ENCODE data around the gene EPN2. TPM values are rescaled to one million over a fixed set of nuclear protein-coding genes. Genes with fewer than 3 reads are reported as not detected.
A peak's percentile ranks its signal among the peaks of the same experiment; 100 is the strongest.
"Not testable (repeated sequence)": the region's sequence is repeated elsewhere in the genome, so short reads cannot be mapped to it uniquely, and the experiment has no call there.

EPN2 gene
- 1 to 10 TPM; 6.0 to 7.2 TPM for total RNA-seq
- total RNA-seq, result 7.5 to 8.6 reads per million in 2 donors

DNA sequence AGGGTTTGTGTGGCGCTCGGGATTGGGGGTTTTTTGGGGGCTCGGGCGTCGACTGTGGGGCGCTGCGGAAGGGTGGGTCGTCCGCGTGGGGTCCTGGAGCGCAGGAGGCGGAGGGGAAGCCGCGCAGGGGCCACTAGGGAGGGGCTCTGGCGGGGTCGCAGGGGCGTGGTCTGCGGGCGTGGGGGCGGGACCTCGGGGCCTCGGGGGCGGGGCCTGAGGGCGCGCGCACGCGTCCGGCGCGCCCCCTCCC is at the start of gene EPN2:
Gene EPN2, plus strand, starts transcription at position 228 of the 250 bp plus-strand sequence. CDS start 45,754 bp downstream, outside the sequence.
- not testable (repeated sequence) for H3K36me3 Mint-ChIP-seq (ENCODE audit: low read depth); H3K27me3 Mint-ChIP-seq; H3K4me1 Mint-ChIP-seq; H3K9me3 ChIP-seq (ENCODE audit: control insufficient read depth, low read length, poor library complexity, severe bottlenecking); ATAC-seq
- Mint-ChIP-seq H3K4me3 (peak within 1 kb of the TSS; percentile 91), H3K27ac (peak within 1 kb of the TSS; percentile 16)
- DNase-seq, result peak; percentile 37 to 58 (median 54)

DNA sequence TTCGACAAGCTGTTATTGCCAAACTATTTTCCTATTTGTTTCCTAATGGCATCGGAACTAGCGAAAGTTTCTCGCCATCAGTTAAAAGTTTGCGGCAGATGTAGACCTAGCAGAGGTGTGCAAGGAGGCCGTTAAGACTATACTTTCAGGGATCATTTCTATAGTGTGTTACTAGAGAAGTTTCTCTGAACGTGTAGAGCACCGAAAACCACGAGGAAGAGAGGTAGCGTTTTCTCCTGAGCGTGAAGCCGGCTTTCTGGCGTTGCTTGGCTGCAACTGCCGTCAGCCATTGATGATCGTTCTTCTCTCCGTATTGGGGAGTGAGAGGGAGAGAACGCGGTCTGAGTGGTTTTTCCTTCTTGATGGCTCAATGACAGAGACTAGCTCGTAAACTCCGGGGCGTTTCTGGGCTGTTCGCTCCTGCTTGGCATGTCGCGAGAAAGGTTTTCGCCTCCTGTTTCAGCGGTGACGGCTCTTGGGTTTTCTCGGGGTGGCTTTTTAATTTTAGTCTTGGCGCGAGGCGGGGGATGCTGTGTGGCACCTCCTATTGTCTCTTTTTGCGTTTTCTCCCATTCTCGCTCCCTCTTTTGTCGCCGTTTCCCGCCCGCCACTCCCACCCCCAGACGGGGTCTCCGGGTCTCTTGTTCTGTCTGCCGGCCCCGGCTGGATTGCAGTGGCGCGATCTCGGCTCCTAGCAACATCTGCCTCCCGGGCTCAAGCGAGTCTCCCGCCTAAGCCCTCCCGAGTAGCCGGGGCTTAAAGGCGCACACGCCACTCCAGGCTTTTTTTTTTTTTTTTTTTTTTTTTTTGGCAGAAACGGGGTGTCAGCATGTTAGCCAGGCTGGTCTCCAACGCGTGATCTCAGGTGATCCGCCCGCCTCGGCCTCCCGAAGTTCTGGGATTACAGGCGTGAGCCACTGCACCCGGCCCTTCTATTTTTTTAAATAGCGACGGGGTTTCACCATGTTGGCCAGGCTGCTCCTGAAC is 49.0 kb upstream of the EPN2 start:
- not testable (repeated sequence) for H3K4me3 Mint-ChIP-seq; H3K4me1 Mint-ChIP-seq; H3K27me3 Mint-ChIP-seq; H3K27ac Mint-ChIP-seq; H3K9me3 ChIP-seq (ENCODE audit: control insufficient read depth, low read length, poor library complexity, severe bottlenecking); H3K36me3 Mint-ChIP-seq (ENCODE audit: low read depth)
- peak; percentile 66 for ATAC-seq
- peak in 1 of 3 donors; percentile 96 for DNase-seq

DNA sequence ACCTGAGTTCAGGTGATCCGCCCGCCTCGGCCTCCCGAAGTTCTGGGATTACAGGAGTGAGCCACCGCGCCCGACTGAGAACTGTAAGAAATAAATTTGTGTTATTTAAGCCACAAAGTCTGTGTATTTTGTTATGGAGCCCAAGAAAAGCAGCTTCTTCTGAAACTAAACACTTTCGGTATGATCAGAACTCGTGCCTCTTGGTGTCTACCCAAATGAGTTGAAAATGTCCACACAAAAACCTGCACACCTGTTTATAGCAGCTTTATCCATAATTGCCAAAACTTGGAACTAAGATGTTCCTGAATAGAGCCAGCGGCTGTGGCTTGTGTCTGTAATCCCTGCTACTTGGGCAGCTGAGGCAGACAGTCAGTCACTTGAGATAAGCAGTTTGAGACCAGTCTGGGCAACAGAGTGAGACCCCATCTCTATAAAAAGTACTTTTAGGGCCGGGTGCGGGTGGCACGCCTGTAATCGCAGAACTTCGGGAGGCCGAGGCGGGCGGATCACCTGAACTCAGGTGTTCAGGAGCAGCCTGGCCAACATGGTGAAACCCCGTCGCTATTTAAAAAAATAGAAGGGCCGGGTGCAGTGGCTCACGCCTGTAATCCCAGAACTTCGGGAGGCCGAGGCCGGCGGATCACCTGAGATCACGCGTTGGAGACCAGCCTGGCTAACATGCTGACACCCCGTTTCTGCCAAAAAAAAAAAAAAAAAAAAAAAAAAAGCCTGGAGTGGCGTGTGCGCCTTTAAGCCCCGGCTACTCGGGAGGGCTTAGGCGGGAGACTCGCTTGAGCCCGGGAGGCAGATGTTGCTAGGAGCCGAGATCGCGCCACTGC is 48.1 kb upstream of the EPN2 start:
- not testable (repeated sequence) for DNase-seq; H3K9me3 ChIP-seq (ENCODE audit: control insufficient read depth, low read length, poor library complexity, severe bottlenecking); H3K36me3 Mint-ChIP-seq (ENCODE audit: low read depth); H3K4me3 Mint-ChIP-seq; H3K4me1 Mint-ChIP-seq; H3K27me3 Mint-ChIP-seq
- ATAC-seq, result peak; percentile 71
- H3K27ac Mint-ChIP-seq, result peak overlapping the region; percentile 90

DNA sequence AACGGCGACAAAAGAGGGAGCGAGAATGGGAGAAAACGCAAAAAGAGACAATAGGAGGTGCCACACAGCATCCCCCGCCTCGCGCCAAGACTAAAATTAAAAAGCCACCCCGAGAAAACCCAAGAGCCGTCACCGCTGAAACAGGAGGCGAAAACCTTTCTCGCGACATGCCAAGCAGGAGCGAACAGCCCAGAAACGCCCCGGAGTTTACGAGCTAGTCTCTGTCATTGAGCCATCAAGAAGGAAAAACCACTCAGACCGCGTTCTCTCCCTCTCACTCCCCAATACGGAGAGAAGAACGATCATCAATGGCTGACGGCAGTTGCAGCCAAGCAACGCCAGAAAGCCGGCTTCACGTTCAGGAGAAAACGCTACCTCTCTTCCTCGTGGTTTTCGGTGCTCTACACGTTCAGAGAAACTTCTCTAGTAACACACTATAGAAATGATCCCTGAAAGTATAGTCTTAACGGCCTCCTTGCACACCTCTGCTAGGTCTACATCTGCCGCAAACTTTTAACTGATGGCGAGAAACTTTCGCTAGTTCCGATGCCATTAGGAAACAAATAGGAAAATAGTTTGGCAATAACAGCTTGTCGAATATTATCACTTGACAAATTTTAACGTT is 47.3 kb upstream of the EPN2 start:
- not testable (repeated sequence) for H3K36me3 Mint-ChIP-seq (ENCODE audit: low read depth); H3K27ac Mint-ChIP-seq; H3K9me3 ChIP-seq (ENCODE audit: control insufficient read depth, low read length, poor library complexity, severe bottlenecking); H3K4me3 Mint-ChIP-seq; H3K4me1 Mint-ChIP-seq; H3K27me3 Mint-ChIP-seq; DNase-seq
- ATAC-seq, result peak; percentile 14

DNA sequence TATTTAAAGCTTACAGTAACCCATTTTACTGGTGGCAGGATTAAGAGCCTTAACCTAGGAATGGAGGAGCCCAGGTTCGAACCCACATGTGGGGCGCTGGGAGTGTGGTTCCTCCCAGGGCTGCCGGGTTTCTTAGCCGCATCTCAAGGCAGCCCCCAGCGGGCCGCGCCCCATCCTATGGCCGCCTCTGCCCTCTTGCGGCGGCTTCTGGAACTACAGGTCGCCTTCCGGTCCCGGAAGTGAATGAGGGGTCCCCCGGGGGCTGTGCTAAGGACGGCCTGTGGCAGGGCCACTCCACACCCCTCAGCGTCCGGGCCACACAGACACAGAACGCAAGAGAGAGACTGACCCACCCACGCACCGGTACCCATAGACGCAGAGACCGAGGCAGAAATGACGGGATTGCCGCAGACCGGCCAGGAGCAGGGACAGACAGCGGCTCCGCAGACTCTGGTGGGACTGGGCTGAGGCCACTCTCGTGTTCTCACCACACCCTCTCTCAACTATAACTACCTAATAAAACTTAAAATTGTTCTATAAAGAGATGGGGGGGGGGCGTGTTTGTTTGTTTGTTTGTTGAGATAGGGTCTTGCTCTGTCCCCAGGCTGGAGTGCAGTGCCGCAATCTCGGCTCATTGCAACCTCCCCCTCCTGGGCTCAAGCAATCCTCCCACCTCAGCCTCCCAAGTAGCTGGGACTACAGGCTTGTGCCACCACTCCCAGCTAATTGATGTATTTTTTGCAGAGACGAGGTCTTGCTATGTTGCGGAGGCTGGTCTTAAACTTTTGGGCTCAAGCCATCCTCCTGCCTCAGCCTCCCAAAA is 40.6 kb upstream of the EPN2 start:
- H3K27me3 Mint-ChIP-seq; H3K4me1 Mint-ChIP-seq; H3K27ac Mint-ChIP-seq; H3K4me3 Mint-ChIP-seq; H3K9me3 ChIP-seq (ENCODE audit: control insufficient read depth, low read length, poor library complexity, severe bottlenecking); H3K36me3 Mint-ChIP-seq (ENCODE audit: low read depth): not testable (repeated sequence)
- DNase-seq (peak in 2 of 3 donors; percentile 4 to 7), ATAC-seq (peak; percentile 99)

DNA sequence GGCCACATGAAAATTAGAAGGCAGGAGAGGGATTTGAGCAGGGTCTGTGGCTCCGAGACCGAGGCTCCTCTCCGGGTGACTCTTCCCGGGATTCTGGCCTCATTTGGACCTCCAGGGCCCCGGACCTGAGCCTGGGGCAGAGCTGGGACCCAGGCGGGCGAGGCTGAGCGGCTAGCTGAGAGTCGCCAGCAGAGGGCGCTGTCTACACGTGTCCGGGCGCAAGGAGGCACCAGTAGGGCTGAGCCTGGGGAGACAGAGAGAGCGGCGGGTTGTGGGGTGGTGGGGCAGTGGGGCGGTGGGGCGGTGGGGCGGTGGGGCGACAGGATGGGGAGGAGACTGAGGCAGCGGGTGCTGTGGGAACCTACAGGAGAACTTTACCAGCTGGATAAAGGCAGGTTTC is 34.7 kb upstream of the EPN2 start:
- not testable (repeated sequence) for H3K27me3 Mint-ChIP-seq; H3K4me3 Mint-ChIP-seq; H3K36me3 Mint-ChIP-seq (ENCODE audit: low read depth); DNase-seq; H3K9me3 ChIP-seq (ENCODE audit: control insufficient read depth, low read length, poor library complexity, severe bottlenecking); H3K27ac Mint-ChIP-seq; H3K4me1 Mint-ChIP-seq
- ATAC-seq, result peak; percentile 99

DNA sequence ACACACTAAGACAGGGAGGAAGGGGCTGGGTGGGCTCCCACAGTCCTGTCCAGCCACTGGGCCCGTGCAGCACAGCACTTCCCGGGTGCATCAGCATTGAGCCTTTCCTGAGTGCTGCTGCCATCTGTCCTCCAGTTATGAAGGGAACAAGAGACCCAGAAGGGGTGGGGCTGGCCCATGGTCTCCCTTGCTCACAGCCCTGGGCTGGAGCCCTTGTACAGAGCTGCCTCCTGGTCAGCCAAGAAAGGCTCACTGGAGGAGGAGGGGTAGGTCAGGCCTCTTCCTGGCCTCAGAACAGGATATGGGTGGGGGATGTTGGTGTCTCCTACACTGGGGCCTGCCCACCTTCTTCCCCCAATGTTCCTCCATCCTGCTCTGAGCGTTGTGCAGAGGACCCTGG is 33.7 kb upstream of the EPN2 start:
- H3K9me3 ChIP-seq (ENCODE audit: control insufficient read depth, low read length, poor library complexity, severe bottlenecking); H3K27ac Mint-ChIP-seq; H3K27me3 Mint-ChIP-seq; H3K36me3 Mint-ChIP-seq (ENCODE audit: low read depth); DNase-seq; ATAC-seq; H3K4me3 Mint-ChIP-seq; H3K4me1 Mint-ChIP-seq: not testable (repeated sequence)

DNA sequence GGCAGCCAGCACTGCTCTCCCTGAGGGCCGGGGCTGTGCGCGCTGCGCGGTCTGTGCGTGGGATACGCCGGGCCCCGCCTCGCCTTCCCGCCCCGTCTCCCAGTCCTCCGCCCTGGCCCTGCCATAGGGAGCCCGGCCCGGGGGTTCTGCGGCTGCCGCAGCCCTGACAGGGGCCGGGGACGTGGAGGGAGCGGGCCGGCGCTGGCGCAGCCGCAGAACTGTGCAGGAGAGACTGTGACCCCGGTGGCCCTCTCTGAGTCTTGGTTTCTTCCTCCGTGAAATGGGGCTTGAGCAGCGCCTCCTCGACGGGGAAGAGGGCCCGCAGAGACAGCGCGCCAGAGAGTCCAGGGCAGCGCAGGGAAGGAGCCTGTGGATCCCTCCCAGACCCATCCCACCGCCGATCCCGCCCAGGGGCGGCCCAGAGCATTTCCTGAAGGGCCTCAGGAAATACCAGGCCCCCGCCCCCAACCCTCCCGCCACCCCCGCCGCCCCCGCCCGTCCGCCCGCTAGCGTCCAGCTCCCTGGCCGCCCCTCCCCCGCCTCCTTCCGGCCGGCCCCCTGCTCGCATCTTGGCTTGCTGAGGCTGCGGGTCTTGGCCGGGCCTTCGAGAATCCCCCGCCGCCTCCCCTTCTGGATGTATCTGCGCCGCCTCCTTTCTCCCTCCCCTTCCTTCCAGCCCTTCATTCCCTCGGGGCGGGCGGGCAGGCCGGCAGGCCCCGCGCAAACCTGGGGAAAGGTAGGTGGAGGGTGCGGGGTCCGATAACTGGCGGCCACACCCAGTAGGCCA is 21.9 kb upstream of the EPN2 start:
- H3K27me3 Mint-ChIP-seq; H3K9me3 ChIP-seq (ENCODE audit: control insufficient read depth, low read length, poor library complexity, severe bottlenecking); DNase-seq; H3K4me3 Mint-ChIP-seq; H3K4me1 Mint-ChIP-seq; H3K27ac Mint-ChIP-seq; H3K36me3 Mint-ChIP-seq (ENCODE audit: low read depth): not testable (repeated sequence)
- ATAC-seq, result peak; percentile 27

DNA sequence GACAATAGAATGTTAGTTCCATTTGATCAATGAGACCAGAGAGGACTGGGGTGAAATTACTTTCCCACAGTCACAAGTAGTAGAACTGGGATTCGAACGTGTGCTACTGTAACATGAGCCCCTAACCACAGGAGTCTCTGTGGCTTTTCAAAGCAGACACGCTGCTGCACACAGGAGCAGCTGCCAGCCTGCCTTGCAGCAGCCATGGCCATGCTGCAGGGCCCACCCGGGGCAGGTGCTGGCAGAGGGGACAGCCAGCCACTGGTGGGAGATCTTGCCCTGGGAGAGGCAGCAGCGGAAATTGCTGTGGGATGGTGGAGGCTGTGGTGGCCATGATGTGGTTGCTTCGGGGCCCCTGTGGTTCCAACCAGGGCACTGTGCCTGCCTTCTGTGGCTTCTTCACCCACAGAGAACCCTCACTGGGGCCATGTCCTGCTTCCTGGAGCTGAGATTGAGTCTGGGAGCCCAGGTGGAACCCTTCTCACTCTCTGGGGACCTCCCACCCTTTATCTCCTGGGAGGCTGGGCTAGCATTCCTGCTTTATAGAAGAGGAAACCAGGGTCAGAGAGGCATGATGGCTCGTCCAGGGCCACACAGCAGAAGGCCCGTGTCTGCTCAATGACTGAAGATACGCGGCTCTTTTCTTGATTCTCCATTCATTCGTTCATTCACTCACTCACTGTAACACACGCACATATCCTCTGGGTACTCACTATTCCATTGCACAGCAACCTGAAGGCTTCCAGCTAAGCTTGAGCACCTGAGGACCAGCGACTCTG is 20.8 kb upstream of the EPN2 start:
- H3K4me3 Mint-ChIP-seq, result not testable (repeated sequence)

DNA sequence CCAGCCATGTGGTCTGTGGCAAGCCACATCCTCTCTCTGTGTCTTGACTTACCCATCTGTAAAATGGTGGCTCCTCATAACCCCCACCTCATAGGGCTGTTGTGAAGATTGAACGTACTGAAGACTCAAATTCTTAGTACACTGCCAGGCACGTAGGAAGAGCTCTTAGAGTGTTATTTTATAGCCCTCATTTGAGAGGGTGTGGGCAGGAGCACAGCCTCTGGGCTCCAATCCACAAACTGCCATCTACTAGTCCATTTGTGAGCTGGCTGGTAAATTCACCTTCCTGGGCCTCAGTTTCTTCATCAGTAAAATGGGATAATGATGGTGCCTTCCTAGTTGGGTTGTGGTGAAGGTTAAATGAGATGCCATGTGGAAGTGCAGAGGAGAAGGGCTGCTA is 18.3 kb upstream of the EPN2 start:
- not testable (repeated sequence) for ATAC-seq; H3K4me3 Mint-ChIP-seq; H3K27me3 Mint-ChIP-seq; DNase-seq; H3K4me1 Mint-ChIP-seq; H3K27ac Mint-ChIP-seq; H3K36me3 Mint-ChIP-seq (ENCODE audit: low read depth); H3K9me3 ChIP-seq (ENCODE audit: control insufficient read depth, low read length, poor library complexity, severe bottlenecking)

More for the DNA sequence above, 20.8 kb upstream of the EPN2 start:
- H3K36me3 Mint-ChIP-seq (ENCODE audit: low read depth); H3K4me1 Mint-ChIP-seq; H3K9me3 ChIP-seq (ENCODE audit: control insufficient read depth, low read length, poor library complexity, severe bottlenecking); H3K27ac Mint-ChIP-seq; H3K27me3 Mint-ChIP-seq; DNase-seq: not testable (repeated sequence)
- peak; percentile 80 for ATAC-seq

DNA sequence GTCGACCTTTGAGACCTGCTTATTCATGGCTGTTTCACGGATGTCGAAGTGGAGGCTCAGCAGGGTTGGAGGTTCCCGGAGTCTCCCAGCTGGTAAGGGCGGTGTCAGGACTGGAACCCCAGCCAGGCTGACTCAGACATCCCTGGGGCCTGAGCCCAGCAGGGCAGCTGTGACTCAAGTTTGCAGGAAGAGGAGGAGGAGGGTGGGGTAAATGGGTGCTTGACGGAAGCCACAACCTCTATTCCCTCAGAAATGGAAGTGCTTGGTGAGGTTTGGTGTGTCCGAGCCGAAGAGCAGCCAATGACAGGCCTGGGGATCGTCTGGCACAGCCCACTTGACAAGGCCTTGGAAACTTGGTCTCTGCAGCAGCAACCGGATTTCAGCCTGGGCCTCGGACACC is 17.8 kb upstream of the EPN2 start:
- ATAC-seq, result not testable (repeated sequence)

More for the DNA sequence above, 17.8 kb upstream of the EPN2 start:
- H3K27ac Mint-ChIP-seq; H3K36me3 Mint-ChIP-seq (ENCODE audit: low read depth); H3K9me3 ChIP-seq (ENCODE audit: control insufficient read depth, low read length, poor library complexity, severe bottlenecking); H3K4me3 Mint-ChIP-seq; H3K4me1 Mint-ChIP-seq; H3K27me3 Mint-ChIP-seq; DNase-seq: not testable (repeated sequence)

Measured in T-helper 17 cell (primary cell).